H1 (cell line): ENCODE measurements around the gene CFAP210.

Experiments
- ASH2L ChIP-seq: fragments of 200-600, 300-600 bp; sonication (generic); IDR thresholded peaks from one replicate; pipeline ENCODE4 v1.7.1; 2017; ENCODE audit warnings: low read length
- CTCF ChIP-seq, 3 experiments: IDR thresholded peaks; 1 replicate in 2 of 3; 2 replicates in 1 of 3; pipeline versions ENCODE4 v1.5.1 to v1.6.1; 2011; ENCODE audit warnings: low read length in 3 of 3, mild to moderate bottlenecking in 3 of 3, inconsistent platforms in 2 of 3, low read depth in 1 of 3, moderate library complexity in 1 of 3; ENCODE audit not compliant: insufficient read depth in 1 of 3; ENCODE audit errors: control extremely low read depth in 1 of 3
- E2F6 ChIP-seq: IDR thresholded peaks from 2 replicates; pipeline ENCODE4 v1.6.1; 2012; ENCODE audit warnings: inconsistent platforms
- EP300 ChIP-seq, 2 experiments: IDR thresholded peaks; 1 replicate in 1 of 2; 2 replicates in 1 of 2; pipeline ENCODE4 v1.6.1; 2011 to 2012; ENCODE audit warnings: low read depth in 2 of 2, low read length in 2 of 2, mild to moderate bottlenecking in 2 of 2, borderline replicate concordance in 1 of 2, inconsistent platforms in 1 of 2, moderate library complexity in 1 of 2
- EZH2 ChIP-seq: fragments of 200-600 bp; sonication (generic); IDR thresholded peaks from 2 replicates; pipeline ENCODE4 v1.7.1; 2012; ENCODE audit warnings: low read depth, mild to moderate bottlenecking, moderate library complexity, low read length, inconsistent platforms; ENCODE audit not compliant: severe bottlenecking
- HDAC2 ChIP-seq, 2 experiments: fragments of 300-600 bp in 1 of 2; sonication (generic) in 1 of 2; IDR thresholded peaks; 2 replicates each; pipeline ENCODE4 v1.6.1; 2011 to 2012; ENCODE audit warnings: low read depth in 2 of 2, low read length in 2 of 2, mild to moderate bottlenecking in 2 of 2, moderate library complexity in 2 of 2, borderline replicate concordance in 1 of 2, inconsistent platforms in 1 of 2
- JUN ChIP-seq: IDR thresholded peaks from 2 replicates; pipeline ENCODE4 v1.6.1; 2011; ENCODE audit warnings: low read depth, mild to moderate bottlenecking, improper control_type of control experiment, low read length
- JUND ChIP-seq: IDR thresholded peaks from 2 replicates; pipeline ENCODE4 v1.6.1; 2011; ENCODE audit warnings: mild to moderate bottlenecking, improper control_type of control experiment, low read length
- MAX ChIP-seq: IDR thresholded peaks from 2 replicates; pipeline ENCODE4 v1.6.1; 2012; ENCODE audit warnings: inconsistent platforms
- RNF2 ChIP-seq: fragments of 200-900, 300-1000 bp; sonication (generic); IDR thresholded peaks from 2 replicates; pipeline ENCODE4 v1.7.1; 2016; ENCODE audit warnings: borderline replicate concordance, low read depth, mild to moderate bottlenecking, antibody characterized with exemption, low read length; ENCODE audit not compliant: poor library complexity, severe bottlenecking; ENCODE audit errors: missing control alignments
- SIN3A ChIP-seq, 2 experiments: IDR thresholded peaks in 1 of 2; conservative IDR thresholded peaks in 1 of 2; 2 replicates each; pipeline ENCODE4 v1.6.1; 2011 to 2012; ENCODE audit warnings: low read length in 2 of 2, improper control_type of control experiment in 1 of 2, low read depth in 1 of 2, mild to moderate bottlenecking in 1 of 2
- SP1 ChIP-seq: IDR thresholded peaks from 2 replicates; pipeline ENCODE4 v1.6.1; 2011; ENCODE audit warnings: low read depth, low read length
- TF ChIP-seq, protein P1 (sequence below): IDR thresholded peaks from 2 replicates; pipeline ENCODE4 v1.6.1; 2011; ENCODE audit warnings: low read length, improper control_type of control experiment

DNA sequence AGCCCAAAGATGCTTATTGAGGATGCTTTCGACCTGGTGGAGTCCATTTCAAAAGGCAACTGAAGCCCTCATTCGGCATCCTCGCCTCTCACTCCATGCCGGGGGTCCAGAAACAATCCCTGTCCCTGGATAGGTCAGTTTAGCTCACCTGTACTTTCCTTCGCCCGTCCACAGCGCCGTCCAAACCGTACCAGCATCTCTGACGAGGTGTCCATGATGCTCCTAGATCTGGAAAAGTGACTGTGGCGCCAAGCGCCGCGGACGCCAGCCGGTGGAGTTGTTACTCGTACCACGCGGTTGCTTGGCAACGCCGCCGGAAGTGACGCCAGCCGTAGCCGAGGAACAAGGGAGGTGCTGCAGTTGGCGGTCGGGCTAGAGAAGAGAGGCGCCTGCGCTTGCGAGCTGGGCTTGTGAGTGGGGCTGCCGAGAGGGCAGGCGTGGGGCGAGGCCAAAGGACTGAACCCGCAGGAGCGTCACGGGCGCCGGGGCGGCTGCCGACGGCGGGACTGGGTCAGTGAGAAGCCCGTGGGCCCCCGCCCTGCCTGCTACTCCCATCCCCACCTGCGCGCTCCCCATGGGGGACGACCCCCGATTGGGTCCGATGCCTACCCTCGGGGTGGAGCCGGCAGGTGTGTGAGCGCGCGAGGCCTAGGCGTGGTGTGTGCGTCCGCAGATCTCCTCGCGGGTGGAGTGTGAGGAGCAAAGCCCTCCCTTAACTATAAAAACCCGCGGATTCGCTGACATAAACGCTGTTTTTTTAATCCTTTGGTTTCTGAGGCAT, at the start of gene CFAP210, which contains the start of gene PHOSPHO2:
- TF ChIP-seq JUN (no peak; the same call in 1 of the 2 replicates), MAX (peak; percentile 74), SIN3A (conservative IDR thresholded peaks at IDR 0.05 in 1 of 2, IDR thresholded peaks at IDR 0.05 in 1 of 2; ENCODE audit: low read depth in 1 of 2, low read length in 2 of 2) (peak; percentile 97 to 98), ASH2L (peak; percentile 89), EZH2 (no peak), JUND (no peak), CTCF (IDR thresholded peaks at IDR 0.05; ENCODE audit: control extremely low read depth in 1 of 3, insufficient read depth in 1 of 3, low read depth in 1 of 3, low read length in 3 of 3) (no peak), SP1 (no peak), E2F6 (peak; percentile 73), HDAC2 (IDR thresholded peaks at IDR 0.05; ENCODE audit: borderline replicate concordance in 1 of 2, low read depth in 2 of 2, low read length in 2 of 2) (peak; percentile 13 to 34; a peak in 1 of 4 replicates), EP300 (IDR thresholded peaks at IDR 0.05; ENCODE audit: borderline replicate concordance in 1 of 2, low read depth in 2 of 2, low read length in 2 of 2) (0 out of 3 replicates have a peak, but pooled peaks of 1 of the 2 experiments have one; percentile 17), RNF2 (no peak)
- TF ChIP-seq, protein P1, sequence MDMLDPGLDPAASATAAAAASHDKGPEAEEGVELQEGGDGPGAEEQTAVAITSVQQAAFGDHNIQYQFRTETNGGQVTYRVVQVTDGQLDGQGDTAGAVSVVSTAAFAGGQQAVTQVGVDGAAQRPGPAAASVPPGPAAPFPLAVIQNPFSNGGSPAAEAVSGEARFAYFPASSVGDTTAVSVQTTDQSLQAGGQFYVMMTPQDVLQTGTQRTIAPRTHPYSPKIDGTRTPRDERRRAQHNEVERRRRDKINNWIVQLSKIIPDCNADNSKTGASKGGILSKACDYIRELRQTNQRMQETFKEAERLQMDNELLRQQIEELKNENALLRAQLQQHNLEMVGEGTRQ = no peak
